HEK293 (cell line): ENCODE results near the gene RALGAPA1.

Source experiments
- BCL6B ChIP-seq: fragments of 450-650 bp; formaldehyde crosslinking; IDR thresholded peaks from 2 replicates; pipeline ENCODE4 v1.5.1; 2017; ENCODE audit warnings: missing biosample characterization, missing genetic modification characterization
- EGR2 ChIP-seq: fragments of 450-650 bp; formaldehyde crosslinking; IDR thresholded peaks from 2 replicates; pipeline ENCODE4 v1.5.1; 2016; ENCODE audit warnings: low read depth, missing biosample characterization, missing genetic modification characterization
- GLIS2 ChIP-seq: fragments of 450-650 bp; formaldehyde crosslinking; IDR thresholded peaks from 2 replicates; pipeline ENCODE4 v1.5.1; 2016; ENCODE audit warnings: missing biosample characterization, missing genetic modification characterization
- HOXA7 ChIP-seq: sonication (generic); formaldehyde crosslinking; IDR thresholded peaks from 2 replicates; pipeline ENCODE4 v1.8.1; 2022; ENCODE audit warnings: missing genetic modification reagents, borderline replicate concordance
- HOXD13 ChIP-seq: sonication (generic); formaldehyde crosslinking; IDR thresholded peaks from 2 replicates; pipeline ENCODE4 v1.8.0; 2022; ENCODE audit warnings: missing genetic modification reagents, borderline replicate concordance
- SCRT1 ChIP-seq: fragments of 450-650 bp; formaldehyde crosslinking; IDR thresholded peaks from 2 replicates; pipeline ENCODE4 v1.5.1; 2016; ENCODE audit warnings: missing biosample characterization, missing genetic modification characterization, borderline replicate concordance
- SP2 ChIP-seq: fragments of 450-650 bp; formaldehyde crosslinking; IDR thresholded peaks from 2 replicates; pipeline ENCODE4 v1.5.1; 2016; ENCODE audit warnings: missing biosample characterization, missing genetic modification characterization
- SP3 ChIP-seq: fragments of 450-650 bp; formaldehyde crosslinking; IDR thresholded peaks from 2 replicates; pipeline ENCODE4 v1.5.1; 2016; ENCODE audit warnings: missing biosample characterization, missing genetic modification characterization
- ZBTB7A ChIP-seq: fragments of 450-650 bp; formaldehyde crosslinking; IDR thresholded peaks from 2 replicates; pipeline ENCODE4 v1.5.1; 2016; ENCODE audit warnings: low read depth, missing biosample characterization, missing genetic modification characterization
- ZIC2 ChIP-seq: fragments of 450-650 bp; formaldehyde crosslinking; IDR thresholded peaks from 2 replicates; pipeline ENCODE4 v1.5.1; 2016; ENCODE audit warnings: missing biosample characterization, missing genetic modification characterization
- ZNF10 ChIP-seq: fragments of 450-650 bp; formaldehyde crosslinking; IDR thresholded peaks from 2 replicates; pipeline ENCODE4 v1.5.1; 2017; ENCODE audit warnings: missing biosample characterization, missing genetic modification characterization
- ZNF140 ChIP-seq: fragments of 450-650 bp; formaldehyde crosslinking; IDR thresholded peaks from 2 replicates; pipeline ENCODE4 v1.5.1; 2016; ENCODE audit warnings: missing biosample characterization, missing genetic modification characterization
- ZNF146 ChIP-seq: fragments of 450-650 bp; formaldehyde crosslinking; IDR thresholded peaks from 2 replicates; pipeline ENCODE4 v1.5.1; 2016; ENCODE audit warnings: missing biosample characterization, missing genetic modification characterization
- ZNF157 ChIP-seq: fragments of 450-650 bp; formaldehyde crosslinking; IDR thresholded peaks from 2 replicates; pipeline ENCODE4 v1.5.1; 2016; ENCODE audit warnings: missing biosample characterization, missing genetic modification characterization
- ZNF19 ChIP-seq: fragments of 450-650 bp; formaldehyde crosslinking; IDR thresholded peaks from 2 replicates; pipeline ENCODE4; 2016; ENCODE audit warnings: missing biosample characterization, missing genetic modification characterization, low read depth
- ZNF202 ChIP-seq: fragments of 450-650 bp; formaldehyde crosslinking; IDR thresholded peaks from 2 replicates; pipeline ENCODE4 v1.5.1; 2016; ENCODE audit warnings: missing biosample characterization, missing genetic modification characterization, borderline replicate concordance
- ZNF324 ChIP-seq: fragments of 450-650 bp; formaldehyde crosslinking; IDR thresholded peaks from 2 replicates; pipeline ENCODE4 v1.5.1; 2016; ENCODE audit warnings: missing biosample characterization, missing genetic modification characterization
- ZNF354C ChIP-seq: fragments of 450-650 bp; formaldehyde crosslinking; IDR thresholded peaks from 2 replicates; pipeline ENCODE4 v1.5.1; 2016; ENCODE audit warnings: missing biosample characterization, missing genetic modification characterization, low read depth, borderline replicate concordance
- ZNF366 ChIP-seq: fragments of 450-650 bp; formaldehyde crosslinking; conservative IDR thresholded peaks from 2 replicates; pipeline ENCODE4 v1.5.1; 2016; ENCODE audit warnings: missing biosample characterization, missing genetic modification characterization
- ZNF473 ChIP-seq: fragments of 450-650 bp; formaldehyde crosslinking; IDR thresholded peaks from 2 replicates; pipeline ENCODE4 v1.5.1; 2017; ENCODE audit warnings: missing biosample characterization, missing genetic modification characterization
- ZNF501 ChIP-seq: fragments of 450-650 bp; formaldehyde crosslinking; IDR thresholded peaks from 2 replicates; pipeline ENCODE4 v1.5.1; 2016; ENCODE audit warnings: missing biosample characterization, missing genetic modification characterization
- ZNF585B ChIP-seq: fragments of 450-650 bp; formaldehyde crosslinking; IDR thresholded peaks from 2 replicates; pipeline ENCODE4 v1.5.1; 2016; ENCODE audit warnings: missing biosample characterization, missing genetic modification characterization
- ZNF626 ChIP-seq: fragments of 450-650 bp; sonication (Bioruptor Pico); formaldehyde crosslinking; IDR thresholded peaks from 2 replicates; pipeline ENCODE4 v1.5.1; 2018; ENCODE audit warnings: missing biosample characterization, missing genetic modification characterization, inconsistent platforms
- ZNF658 ChIP-seq: fragments of 450-650 bp; formaldehyde crosslinking; IDR thresholded peaks from 2 replicates; pipeline ENCODE4; 2016; ENCODE audit warnings: missing biosample characterization, missing genetic modification characterization
- ZNF664 ChIP-seq: fragments of 450-650 bp; formaldehyde crosslinking; IDR thresholded peaks from 2 replicates; pipeline ENCODE4 v1.5.1; 2016; ENCODE audit warnings: missing biosample characterization, missing genetic modification characterization
- ZNF704 ChIP-seq: fragments of 450-650 bp; formaldehyde crosslinking; IDR thresholded peaks from 2 replicates; pipeline ENCODE4 v1.5.1; 2016; ENCODE audit warnings: missing biosample characterization, missing genetic modification characterization
- ZNF768 ChIP-seq: fragments of 450-650 bp; formaldehyde crosslinking; IDR thresholded peaks from 2 replicates; pipeline ENCODE4 v1.5.1; 2018; ENCODE audit warnings: missing biosample characterization, mild to moderate bottlenecking, missing genetic modification characterization
- ZNF777 ChIP-seq: fragments of 450-650 bp; formaldehyde crosslinking; IDR thresholded peaks from 2 replicates; pipeline ENCODE4 v1.5.1; 2017; ENCODE audit warnings: missing biosample characterization, missing genetic modification characterization, borderline replicate concordance
- ZNF791 ChIP-seq: fragments of 450-650 bp; formaldehyde crosslinking; IDR thresholded peaks from 2 replicates; pipeline ENCODE4 v1.5.1; 2016; ENCODE audit warnings: missing biosample characterization, missing genetic modification characterization
- ZSCAN16 ChIP-seq: fragments of 450-650 bp; formaldehyde crosslinking; IDR thresholded peaks from 2 replicates; pipeline ENCODE4 v1.5.1; 2016; ENCODE audit warnings: missing biosample characterization, missing genetic modification characterization
- TF ChIP-seq, protein P1 (sequence below): fragments of 450-650 bp; formaldehyde crosslinking; IDR thresholded peaks from 2 replicates; pipeline ENCODE4 v1.5.1; 2016; ENCODE audit warnings: missing biosample characterization, missing genetic modification characterization, borderline replicate concordance
- TF ChIP-seq, protein P2 (sequence below): fragments of 450-650 bp; formaldehyde crosslinking; IDR thresholded peaks from 2 replicates; pipeline ENCODE4 v1.5.1; 2016; ENCODE audit warnings: missing biosample characterization, missing genetic modification characterization

The RALGAPA1 gene

DNA sequence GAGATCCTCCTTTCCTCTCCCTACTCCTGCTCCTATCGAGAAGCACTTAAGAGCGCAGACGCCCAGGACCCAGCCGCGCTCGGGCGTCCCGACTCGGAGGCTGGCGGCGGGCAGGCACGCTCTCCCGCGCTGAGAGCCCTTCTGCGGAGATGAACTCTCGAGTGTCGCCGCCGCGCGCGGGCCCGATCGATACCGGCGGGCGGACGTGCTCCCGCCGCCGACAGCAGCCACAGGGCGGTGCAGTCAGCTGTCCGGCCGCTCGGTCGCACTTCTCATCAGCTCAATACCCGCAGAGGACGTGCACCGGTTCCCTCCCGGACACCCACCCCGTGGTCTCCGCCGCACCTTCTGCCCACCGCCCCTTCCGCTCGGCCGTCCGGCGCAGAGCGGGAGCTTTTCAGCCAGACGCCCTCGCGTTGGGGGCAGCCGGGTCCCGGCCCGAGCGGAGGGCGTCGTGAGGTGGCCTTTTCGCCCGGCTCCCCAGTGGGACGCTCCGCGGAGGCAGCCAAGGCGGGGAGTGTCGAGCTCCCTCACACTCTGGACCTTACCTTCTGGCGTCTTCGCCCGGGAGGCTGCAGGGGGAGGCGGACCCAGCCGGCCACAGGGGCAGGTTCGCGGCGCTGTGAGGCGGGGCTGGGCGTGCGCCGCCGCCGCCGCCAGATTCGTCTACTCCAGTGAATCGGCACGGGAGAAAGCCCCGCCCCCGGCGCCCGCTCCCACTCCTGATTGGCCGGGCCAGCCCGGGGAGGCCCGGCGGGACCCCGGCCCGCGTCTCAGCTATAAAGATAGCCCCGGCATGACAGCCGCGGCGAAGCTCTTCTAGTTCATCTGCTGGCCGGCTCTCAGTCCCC lies 275.5 kb downstream of the RALGAPA1 start, which contains the start of gene INSM2 (continued):
- TF ChIP-seq, protein P1, sequence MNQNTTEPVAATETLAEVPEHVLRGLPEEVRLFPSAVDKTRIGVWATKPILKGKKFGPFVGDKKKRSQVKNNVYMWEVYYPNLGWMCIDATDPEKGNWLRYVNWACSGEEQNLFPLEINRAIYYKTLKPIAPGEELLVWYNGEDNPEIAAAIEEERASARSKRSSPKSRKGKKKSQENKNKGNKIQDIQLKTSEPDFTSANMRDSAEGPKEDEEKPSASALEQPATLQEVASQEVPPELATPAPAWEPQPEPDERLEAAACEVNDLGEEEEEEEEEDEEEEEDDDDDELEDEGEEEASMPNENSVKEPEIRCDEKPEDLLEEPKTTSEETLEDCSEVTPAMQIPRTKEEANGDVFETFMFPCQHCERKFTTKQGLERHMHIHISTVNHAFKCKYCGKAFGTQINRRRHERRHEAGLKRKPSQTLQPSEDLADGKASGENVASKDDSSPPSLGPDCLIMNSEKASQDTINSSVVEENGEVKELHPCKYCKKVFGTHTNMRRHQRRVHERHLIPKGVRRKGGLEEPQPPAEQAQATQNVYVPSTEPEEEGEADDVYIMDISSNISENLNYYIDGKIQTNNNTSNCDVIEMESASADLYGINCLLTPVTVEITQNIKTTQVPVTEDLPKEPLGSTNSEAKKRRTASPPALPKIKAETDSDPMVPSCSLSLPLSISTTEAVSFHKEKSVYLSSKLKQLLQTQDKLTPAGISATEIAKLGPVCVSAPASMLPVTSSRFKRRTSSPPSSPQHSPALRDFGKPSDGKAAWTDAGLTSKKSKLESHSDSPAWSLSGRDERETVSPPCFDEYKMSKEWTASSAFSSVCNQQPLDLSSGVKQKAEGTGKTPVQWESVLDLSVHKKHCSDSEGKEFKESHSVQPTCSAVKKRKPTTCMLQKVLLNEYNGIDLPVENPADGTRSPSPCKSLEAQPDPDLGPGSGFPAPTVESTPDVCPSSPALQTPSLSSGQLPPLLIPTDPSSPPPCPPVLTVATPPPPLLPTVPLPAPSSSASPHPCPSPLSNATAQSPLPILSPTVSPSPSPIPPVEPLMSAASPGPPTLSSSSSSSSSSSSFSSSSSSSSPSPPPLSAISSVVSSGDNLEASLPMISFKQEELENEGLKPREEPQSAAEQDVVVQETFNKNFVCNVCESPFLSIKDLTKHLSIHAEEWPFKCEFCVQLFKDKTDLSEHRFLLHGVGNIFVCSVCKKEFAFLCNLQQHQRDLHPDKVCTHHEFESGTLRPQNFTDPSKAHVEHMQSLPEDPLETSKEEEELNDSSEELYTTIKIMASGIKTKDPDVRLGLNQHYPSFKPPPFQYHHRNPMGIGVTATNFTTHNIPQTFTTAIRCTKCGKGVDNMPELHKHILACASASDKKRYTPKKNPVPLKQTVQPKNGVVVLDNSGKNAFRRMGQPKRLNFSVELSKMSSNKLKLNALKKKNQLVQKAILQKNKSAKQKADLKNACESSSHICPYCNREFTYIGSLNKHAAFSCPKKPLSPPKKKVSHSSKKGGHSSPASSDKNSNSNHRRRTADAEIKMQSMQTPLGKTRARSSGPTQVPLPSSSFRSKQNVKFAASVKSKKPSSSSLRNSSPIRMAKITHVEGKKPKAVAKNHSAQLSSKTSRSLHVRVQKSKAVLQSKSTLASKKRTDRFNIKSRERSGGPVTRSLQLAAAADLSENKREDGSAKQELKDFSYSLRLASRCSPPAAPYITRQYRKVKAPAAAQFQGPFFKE = no peak
- TF ChIP-seq ZNF791 (tag by site-specific recombination) = no peak
- TF ChIP-seq ZNF704 = no peak
- no peak for TF ChIP-seq ZBTB7A (tag by site-specific recombination)
- no peak; the same call in 1 of the 2 replicates for TF ChIP-seq SP3
- TF ChIP-seq ZIC2 (tag by site-specific recombination) = no peak; the same call in 1 of the 2 replicates
- no peak for TF ChIP-seq ZNF664 (tag by site-specific recombination)
- no peak for TF ChIP-seq ZNF324
- TF ChIP-seq ZNF19 (tag by site-specific recombination) = no peak
- no peak for TF ChIP-seq ZNF146 (tag by site-specific recombination)
- TF ChIP-seq EGR2 = 0 out of 2 replicates have a peak, but pooled peaks have one; percentile 8
- TF ChIP-seq ZNF366 (tag by site-specific recombination) = no peak
- TF ChIP-seq, protein P2, sequence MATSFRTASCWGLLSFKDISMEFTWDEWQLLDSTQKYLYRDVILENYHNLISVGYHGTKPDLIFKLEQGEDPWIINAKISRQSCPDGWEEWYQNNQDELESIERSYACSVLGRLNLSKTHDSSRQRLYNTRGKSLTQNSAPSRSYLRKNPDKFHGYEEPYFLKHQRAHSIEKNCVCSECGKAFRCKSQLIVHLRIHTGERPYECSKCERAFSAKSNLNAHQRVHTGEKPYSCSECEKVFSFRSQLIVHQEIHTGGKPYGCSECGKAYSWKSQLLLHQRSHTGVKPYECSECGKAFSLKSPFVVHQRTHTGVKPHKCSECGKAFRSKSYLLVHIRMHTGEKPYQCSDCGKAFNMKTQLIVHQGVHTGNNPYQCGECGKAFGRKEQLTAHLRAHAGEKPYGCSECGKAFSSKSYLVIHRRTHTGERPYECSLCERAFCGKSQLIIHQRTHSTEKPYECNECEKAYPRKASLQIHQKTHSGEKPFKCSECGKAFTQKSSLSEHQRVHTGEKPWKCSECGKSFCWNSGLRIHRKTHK (tag by site-specific recombination) = no peak
- TF ChIP-seq GLIS2 = 0 out of 2 replicates have a peak, but pooled peaks have one; percentile 47
- TF ChIP-seq ZNF658 (tag by site-specific recombination) = no peak
- TF ChIP-seq ZNF354C (tag by site-specific recombination) = no peak
- TF ChIP-seq ZNF777 (tag by site-specific recombination) = peak; percentile 93
- TF ChIP-seq ZNF10 (tag by site-specific recombination) = no peak
- TF ChIP-seq ZNF140 (tag by site-specific recombination) = no peak
- no peak for TF ChIP-seq ZSCAN16
- TF ChIP-seq SCRT1 (tag by site-specific recombination) = no peak
- TF ChIP-seq SP2 (tag by site-specific recombination) = peak; percentile 72; the same call in 1 of the 2 replicates
- no peak for TF ChIP-seq ZNF157
- no peak for TF ChIP-seq HOXD13 (CRISPR knock-in tag)
- no peak for TF ChIP-seq ZNF501 (tag by site-specific recombination)
- TF ChIP-seq ZNF626 (tag by site-specific recombination) = no peak
- TF ChIP-seq ZNF202 (tag by site-specific recombination) = no peak
- no peak for TF ChIP-seq ZNF473
- no peak for TF ChIP-seq BCL6B
- no peak for TF ChIP-seq ZNF585B (tag by site-specific recombination)
- no peak for TF ChIP-seq ZNF768 (tag by site-specific recombination)
- no peak for TF ChIP-seq HOXA7 (CRISPR knock-in tag)
